ENCODE results near the gene MRPS14. TPM values are rescaled to one million over a fixed set of nuclear protein-coding genes. Genes with fewer than 3 reads are reported as not detected.
A peak's percentile ranks its signal among the peaks of the same experiment; 100 is the strongest.

Gene MRPS14
- total and polyA plus RNA-seq, 9 of the 15 experiments (the other 6 are each of a cell fraction or from before 2014, with no cell fraction given), result 38.1 to 231 (median 54.9) TPM

- intact Hi-C loops (cut with micrococcal nuclease), result loop anchor here (5.0 kb wide), 1 partner anchor 734 kb away; no protein-coding TSS in a partner anchor
- 0% methylated on average over 1 of the region's 1 CpG for WGBS (ENCODE audit: insufficient coverage, low coverage, missing lambda C conversion rate)
- peak overlapping the region; percentile 64 for H3K27ac ChIP-seq (ENCODE audit: extremely low read depth, low read depth, low read length)
- TF ChIP-seq ZBTB17 (CRISPR knock-in tag; IDR thresholded peaks at IDR 0.05) (no peak), SMAD3 (CRISPR knock-in tag; conservative IDR thresholded peaks at IDR 0.05) (no peak), ZNF518B (CRISPR knock-in tag; IDR thresholded peaks at IDR 0.05) (no peak), POLR2AphosphoS2 (IDR thresholded peaks at IDR 0.05; ENCODE audit: low read length) (no peak), ZFP36 (IDR thresholded peaks at IDR 0.05; ENCODE audit: low read depth, low read length, partially characterized antibody) (peak; percentile 13), NFATC3 (IDR thresholded peaks at IDR 0.05) (peak; percentile 85; the same call in 1 of the 2 replicates), ZNF347 (CRISPR knock-in tag; IDR thresholded peaks at IDR 0.05; ENCODE audit: low read depth) (no peak), TRIM24 (IDR thresholded peaks at IDR 0.05) (peak; percentile 38 to 47; a peak in 2 of 4 replicates), ZC3H4 (CRISPR knock-in tag; IDR thresholded peaks at IDR 0.05; ENCODE audit: borderline replicate concordance) (no peak), TRIM28 (IDR thresholded peaks at IDR 0.05) (peak; percentile 71), ZHX1 (conservative IDR thresholded peaks at IDR 0.05; ENCODE audit: low read length) (no peak), CHD2 (IDR thresholded peaks at IDR 0.05; ENCODE audit: low read depth, low read length) (no peak), DMBX1 (CRISPR knock-in tag; IDR thresholded peaks at IDR 0.05; ENCODE audit: borderline replicate concordance) (no peak), CBFA2T2 (conservative IDR thresholded peaks at IDR 0.05) (no peak), ZBTB43 (CRISPR knock-in tag; IDR thresholded peaks at IDR 0.05) (no peak), ZNF57 (CRISPR knock-in tag; IDR thresholded peaks at IDR 0.05) (no peak)
These were observed 26.7 kb downstream of the MRPS14 start for GRCh38 chr1:174996476-174996875.

More at GRCh38 chr1:174996476-174996875, 26.7 kb downstream of the MRPS14 start:
- Histone ChIP-seq H3K4me3 (no peak overlapping the region), H3K4me1 (replicated peaks in 1 of 2; ENCODE audit: control insufficient read depth in 2 of 2, insufficient read depth in 2 of 2, low read length in 2 of 2) (peaks cover 10 to 23% of the 10 kb centered on the region in 2 experiments; a peak in 3 of 5 replicates), H3K9me3 (replicated peaks; ENCODE audit: control insufficient read depth, insufficient read depth, low read depth, low read length) (no peaks in the 10 kb centered on the region), H3K79me2 (ENCODE audit: control insufficient read depth, insufficient read depth, low read length) (peaks cover 40% of the 10 kb centered on the region), H3K4me2 (ENCODE audit: insufficient read depth, low read length) (no peak overlapping the region), H4K20me1 (replicated peaks; ENCODE audit: control insufficient read depth, insufficient read depth, low read length) (no peaks in the 10 kb centered on the region; the same call in none of the 2 replicates), H3K9ac (ENCODE audit: insufficient read depth in 1 of 2, low read depth in 2 of 2, low read length in 2 of 2) (peak overlapping the region in 1 of 2 experiments; percentile 41; a peak in 2 of 4 replicates), H2AFZ (ENCODE audit: low read depth, low read length) (no peak overlapping the region), H3K9me1 (ENCODE audit: control insufficient read depth, insufficient read depth, low read length) (no peaks in the 10 kb centered on the region), H3K27me3 (ENCODE audit: control insufficient read depth in 2 of 2, insufficient read depth in 2 of 2, low read length in 2 of 2) (no peaks in the 10 kb centered on the region), H3K36me3 (ENCODE audit: control insufficient read depth, insufficient read depth, low read length) (peaks cover 15% of the 10 kb centered on the region)
- ChIA-PET POLR2A (interaction anchor here (0.8 to 1.2 kb wide), 2 partner anchors 9 to 220 kb away, joined by 3 read pairs; no protein-coding TSS in a partner anchor), CTCF (ENCODE audit: low intra/inter-chr PET ratio) (interaction anchor here (2.3 kb wide), 1 partner anchor 226 kb away, joined by 13 read pairs; no protein-coding TSS in a partner anchor)
- DNase-seq (ENCODE audit: extremely low read depth in 1 of 4, low spot score in 3 of 4) (peak in 2 of 4 experiments; percentile 30 to 55), FAIRE-seq (no peak), ATAC-seq (no peak)
- in situ Hi-C loops (cut with MboI), result loop anchor here (5.0 to 25.0 kb wide), 2 partner anchors 229 to 734 kb away; no protein-coding TSS in a partner anchor
- no TSS peak for BruUV-seq (replicated peaks)

All from K562 (cell line).